Measurements from ENCODE around the gene PANX3.

PANX3 gene

DNA sequence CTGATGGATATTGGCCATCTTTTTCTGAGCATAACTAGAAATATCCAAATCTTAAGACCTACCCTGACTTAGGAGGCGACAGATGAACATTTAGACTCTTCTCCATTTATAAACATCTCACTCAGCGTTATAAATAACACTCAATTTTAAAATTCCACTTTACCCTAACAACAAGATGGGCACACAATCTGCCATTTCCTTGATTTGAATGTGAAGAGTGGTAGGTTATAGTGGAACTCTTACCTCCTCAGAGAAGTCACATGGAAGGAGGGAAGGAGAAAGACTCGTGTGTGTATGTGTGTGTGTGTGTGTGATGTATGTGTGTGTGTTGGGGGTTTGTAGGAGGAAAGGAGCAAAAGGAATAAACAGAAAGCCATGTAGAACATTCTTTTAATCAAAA lies 47.3 kb downstream of the PANX3 start:
- no peak for DNase-seq (ENCODE audit: low read depth in 2 of 2)

DNA sequence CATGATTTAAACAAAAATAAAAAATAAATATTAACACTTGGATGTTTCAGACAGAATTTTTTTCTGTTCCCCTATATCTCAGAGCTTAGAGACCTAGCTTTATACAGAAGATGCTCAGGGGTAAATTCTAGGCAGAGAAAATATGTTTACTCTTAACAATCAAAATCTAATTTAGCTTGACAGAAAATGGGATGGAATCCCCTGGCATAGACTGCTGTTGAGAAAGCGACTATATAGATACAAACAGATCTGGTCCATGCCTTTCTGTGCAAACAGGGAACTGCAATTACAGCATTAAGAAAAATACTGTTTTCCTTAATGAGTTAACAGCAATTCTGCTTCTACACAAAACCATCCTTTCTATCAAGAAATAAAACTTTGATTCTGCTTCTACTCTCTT lies 47.8 kb downstream of the PANX3 start:
- DNase-seq (ENCODE audit: low read depth in 2 of 2), result no peak

- DNase-seq (ENCODE audit: low read depth in 2 of 2), result no peak
Observed at GRCh38 chr11:124661553-124661952, 50.3 kb downstream of the PANX3 start.

GRCh38 chr11:124662106-124662505 lies 50.9 kb downstream of the PANX3 start:
- DNase-seq (ENCODE audit: low read depth in 2 of 2), result no peak

DNA sequence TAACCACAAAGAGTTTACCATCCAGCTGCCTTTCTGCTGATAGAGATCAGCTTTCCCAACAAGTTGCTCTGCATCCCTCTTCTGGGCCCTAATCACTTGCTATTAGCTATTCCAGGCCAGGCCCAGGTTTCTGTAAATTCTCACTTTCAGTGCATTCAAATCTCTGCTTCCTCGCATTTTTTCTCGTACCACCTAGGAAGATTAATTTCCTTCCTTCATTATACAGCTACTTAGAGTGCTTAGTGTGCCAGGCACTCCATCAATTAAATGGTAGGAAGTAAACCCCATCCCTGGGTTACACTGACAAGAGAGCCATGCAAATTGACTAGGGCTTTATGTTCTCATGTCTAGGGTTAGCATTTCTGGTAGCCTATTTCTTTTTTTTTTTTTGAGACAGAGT lies 52.6 kb downstream of the PANX3 start:
- no peak for DNase-seq (ENCODE audit: low read depth in 2 of 2)

DNA sequence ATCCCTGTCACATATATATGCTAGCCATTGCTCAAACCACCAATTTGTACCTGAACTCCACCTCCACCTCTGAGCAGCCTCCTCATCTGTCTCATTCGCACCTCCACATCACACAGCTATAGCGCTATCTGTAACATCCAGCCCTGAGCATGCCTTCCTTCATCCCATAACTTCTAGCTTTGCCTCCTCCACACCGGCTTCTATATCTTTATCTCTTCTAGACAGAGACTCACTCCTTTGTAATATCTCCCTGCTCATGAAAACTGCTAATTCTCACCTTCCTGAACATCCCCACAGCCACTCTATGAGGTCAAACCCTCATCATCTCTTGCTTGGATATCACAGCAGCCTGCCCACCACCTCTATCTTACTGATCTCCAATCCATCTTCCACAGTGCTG lies 56.4 kb downstream of the PANX3 start:
- DNase-seq (ENCODE audit: low read depth in 2 of 2), result no peak

GRCh38 chr11:124669193-124669592 lies 58.0 kb downstream of the PANX3 start:
- no peak for DNase-seq (ENCODE audit: low read depth in 2 of 2)
